HCT116 (cell line): ENCODE measurements around the gene TMEM91.

Experiments used
- CTCF ChIP-seq, 3 experiments: fragments of 200-600 bp in 1 of 3; sonication (generic) in 1 of 3; IDR thresholded peaks in 2 of 3; conservative IDR thresholded peaks in 1 of 3; 2 replicates each; pipeline ENCODE4 v1.5.1; 2012 to 2017; ENCODE audit warnings: low read depth in 2 of 3, low read length in 2 of 3, antibody characterized with exemption in 1 of 3, borderline replicate concordance in 1 of 3, control low read depth in 1 of 3, mild to moderate bottlenecking in 1 of 3, mixed read lengths in 1 of 3, mixed run types in 1 of 3, moderate library complexity in 1 of 3; ENCODE audit not compliant: insufficient read depth in 1 of 3
- EGR1 ChIP-seq: IDR thresholded peaks from 2 replicates; pipeline ENCODE4 v1.6.1; 2012; ENCODE audit warnings: low read depth
- EZH2 ChIP-seq: fragments of 200-600 bp; sonication (generic); IDR thresholded peaks from 2 replicates; pipeline ENCODE4 v1.6.1; 2017; ENCODE audit warnings: antibody characterized with exemption, mixed run types
- FOSL1 ChIP-seq: IDR thresholded peaks from 2 replicates; pipeline ENCODE4 v1.6.1; 2012; ENCODE audit warnings: low read depth
- POLR2A ChIP-seq: IDR thresholded peaks from 2 replicates; pipeline ENCODE4 v1.7.0; 2011; ENCODE audit warnings: borderline replicate concordance; ENCODE audit not compliant: insufficient read depth, insufficient read length; ENCODE audit errors: extremely low read depth
- RAD21 ChIP-seq: IDR thresholded peaks from 2 replicates; pipeline ENCODE4 v1.6.1; 2012; ENCODE audit warnings: low read depth, mild to moderate bottlenecking

- no peak for TF ChIP-seq POLR2A
- TF ChIP-seq CTCF (IDR thresholded peaks at IDR 0.05 in 2 of 3, conservative IDR thresholded peaks at IDR 0.05 in 1 of 3; ENCODE audit: borderline replicate concordance in 1 of 3, insufficient read depth in 1 of 3, low read depth in 2 of 3, low read length in 2 of 3) = peak; percentile 29 to 39 (median 38); a peak in 4 of 6 replicates
- TF ChIP-seq EGR1 = no peak
- TF ChIP-seq EZH2 = no peak
- TF ChIP-seq RAD21 = peak; percentile 52
- TF ChIP-seq FOSL1 = no peak
Measured at GRCh38 chr19:41431426-41432386, 55.4 kb downstream of the TMEM91 start.
